GM12864 (cell line): ENCODE results near the gene SMYD3.

Source experiments
- DNase-seq: peaks from one replicate; pipeline ENCODE4 v3.0.0-alpha.2; 2011; ENCODE audit warnings: low read depth
- H3K4me3 ChIP-seq: 2 replicates; pipeline ENCODE4 v1.5.1; 2011; ENCODE audit warnings: mild to moderate bottlenecking, low read depth, low read length, control low read depth
- CTCF ChIP-seq: IDR thresholded peaks from 2 replicates; pipeline ENCODE4 v1.5.1; 2011; ENCODE audit warnings: low read depth, mild to moderate bottlenecking, moderate library complexity, low read length, control low read depth, inconsistent platforms; ENCODE audit errors: missing control alignments

The SMYD3 gene

GRCh38 chr1:246511203-246511602 is 4.1 kb upstream of the SMYD3 start:
- H3K4me3 ChIP-seq: no peak overlapping the region
- TF ChIP-seq CTCF: no peak
- DNase-seq: no peak

- no peak overlapping the region for H3K4me3 ChIP-seq
- DNase-seq: no peak
- no peak for TF ChIP-seq CTCF
These were observed 3.3 kb upstream of the SMYD3 start for GRCh38 chr1:246510147-246511030.

GRCh38 chr1:246508897-246509688 is 2.0 kb upstream of the SMYD3 start:
- H3K4me3 ChIP-seq: no peak overlapping the region
- TF ChIP-seq CTCF: no peak

GRCh38 chr1:246506367-246506673 is 759 bp downstream of the SMYD3 start:
- peak overlapping the region; percentile 73 for H3K4me3 ChIP-seq
- no peak for DNase-seq
- TF ChIP-seq CTCF: no peak

More at GRCh38 chr1:246508897-246509688, 2.0 kb upstream of the SMYD3 start:
- no peak for DNase-seq

- no peak for DNase-seq
- H3K4me3 ChIP-seq: no peak overlapping the region
- no peak for TF ChIP-seq CTCF
These were observed 3.7 kb downstream of the SMYD3 start for GRCh38 chr1:246503341-246503740.

- H3K4me3 ChIP-seq: no peak overlapping the region
- peak; percentile 64 for DNase-seq
- peak; percentile 56 for TF ChIP-seq CTCF
These were observed 9.7 kb downstream of the SMYD3 start for GRCh38 chr1:246497331-246497915.
